Hepatocyte (in vitro differentiated cells): ENCODE results near the gene BAHCC1. TPM values are rescaled to one million over a fixed set of nuclear protein-coding genes. Genes with fewer than 3 reads are reported as not detected.

Experiments used
- DNase-seq: peaks from one replicate; pipeline ENCODE4 v3.0.0-alpha.2; 2016; ENCODE audit warnings: low spot score
- H2AFZ ChIP-seq: fragments of 200-600 bp; sonication (generic); 2 replicates; pipeline ENCODE4 v1.6.0; 2016; ENCODE audit warnings: antibody characterized with exemption, mild to moderate bottlenecking
- H3K27ac ChIP-seq: fragments of 200-600 bp; sonication (generic); 2 replicates; pipeline ENCODE4 v1.5.1; 2016; ENCODE audit warnings: mild to moderate bottlenecking
- H3K27me3 ChIP-seq: fragments of 200-600 bp; sonication (generic); 2 replicates; pipeline ENCODE4 v1.6.1; 2016
- H3K36me3 ChIP-seq: fragments of 200-600 bp; sonication (generic); replicated peaks from 2 replicates; pipeline ENCODE4 v1.5.1; 2016; ENCODE audit warnings: low read depth; ENCODE audit not compliant: insufficient read depth
- H3K4me1 ChIP-seq: fragments of 200-600 bp; sonication (generic); 2 replicates; pipeline ENCODE4 v1.5.1; 2016; ENCODE audit warnings: mild to moderate bottlenecking, moderate library complexity; ENCODE audit not compliant: insufficient read depth
- H3K4me2 ChIP-seq: fragments of 200-600 bp; sonication (generic); 2 replicates; pipeline ENCODE4 v1.6.0; 2016
- H3K4me3 ChIP-seq: fragments of 200-600 bp; sonication (generic); 2 replicates; pipeline ENCODE4 v1.5.1; 2016; ENCODE audit warnings: mild to moderate bottlenecking
- H3K79me2 ChIP-seq: fragments of 200-600 bp; sonication (generic); 2 replicates; pipeline ENCODE4 v1.6.0; 2017; ENCODE audit warnings: mild to moderate bottlenecking
- H3K9me2 ChIP-seq: fragments of 200-600 bp; sonication (generic); replicated peaks from 2 replicates; pipeline ENCODE4 v1.6.0; 2017; ENCODE audit warnings: mild to moderate bottlenecking; ENCODE audit not compliant: insufficient read depth
- H3K9me3 ChIP-seq: fragments of 200-600 bp; sonication (generic); 2 replicates; pipeline ENCODE4 v1.5.1; 2016; ENCODE audit warnings: low read depth, mild to moderate bottlenecking
- H4K20me1 ChIP-seq: fragments of 200-600 bp; sonication (generic); 2 replicates; pipeline ENCODE4 v1.6.0; 2016; ENCODE audit warnings: mild to moderate bottlenecking; ENCODE audit not compliant: insufficient read depth, poor library complexity, severe bottlenecking
- CTCF ChIP-seq: fragments of 200-600 bp; sonication (generic); IDR thresholded peaks from 2 replicates; pipeline ENCODE4 v1.5.1; 2016; ENCODE audit warnings: antibody characterized with exemption, mild to moderate bottlenecking; ENCODE audit not compliant: poor library complexity
- EZH2 ChIP-seq: fragments of 200-600 bp; sonication (generic); IDR thresholded peaks from 2 replicates; pipeline ENCODE4 v1.6.1; 2016; ENCODE audit warnings: antibody characterized with exemption, mild to moderate bottlenecking, borderline replicate concordance
- EZH2phosphoT487 ChIP-seq: fragments of 200-600 bp; sonication (generic); IDR thresholded peaks from one replicate; pipeline ENCODE4 v1.6.1; 2018; ENCODE audit warnings: antibody characterized with exemption, mild to moderate bottlenecking, low read depth, moderate library complexity; ENCODE audit not compliant: unreplicated experiment, severe bottlenecking
- WGBS: methylation state at CpG from one replicate; pipeline ENCODE4 v1.1.6; 2016; ENCODE audit warnings: low lambda C conversion rate; ENCODE audit errors: missing lambda C conversion rate; 5-methylcytosine and 5-hydroxymethylcytosine counted together
- polyA plus RNA-seq: library from polyadenylated mRNA; unstranded; fragments of >200 nt; fragmentation: Nextera tagmentation; extraction: Ambion mirVana; gene quantifications from 2 replicates; pipeline ENCODE4 v1.2.1, GENCODE V29; 2016
- total RNA-seq: library from RNA; depleted of rRNA; stranded (reverse); fragments of >200 nt; gene quantifications from 2 replicates; pipeline ENCODE4 v1.2.3, GENCODE V29; 2014

The BAHCC1 gene
- total and polyA plus RNA-seq, 2 experiments from 2014 or later: 6.4 to 6.6 TPM

- no peaks in the 10 kb centered on the region for H3K27me3 ChIP-seq
- peaks cover 44% of the 10 kb centered on the region for H3K4me1 ChIP-seq
- H3K27ac ChIP-seq: no peak overlapping the region
- DNase-seq: no peak
- no peaks in the 10 kb centered on the region for H3K79me2 ChIP-seq
- H4K20me1 ChIP-seq: no peaks in the 10 kb centered on the region
- WGBS: 90% methylated on average over 10 of the region's 10 CpGs
- no peak overlapping the region for H3K4me2 ChIP-seq
- no peaks in the 10 kb centered on the region for H3K36me3 ChIP-seq
- TF ChIP-seq CTCF (no peak), EZH2 (no peak), EZH2phosphoT487 (no peak)
- H3K4me3 ChIP-seq: no peak overlapping the region
- H3K9me3 ChIP-seq: no peaks in the 10 kb centered on the region
- no peaks in the 10 kb centered on the region for H3K9me2 ChIP-seq
- no peak overlapping the region for H2AFZ ChIP-seq
Measured at GRCh38 chr17:81432941-81433340, 37.7 kb downstream of the BAHCC1 start.

GRCh38 chr17:81433656-81434055 is 38.4 kb downstream of the BAHCC1 start:
- no peaks in the 10 kb centered on the region for H4K20me1 ChIP-seq
- H3K27me3 ChIP-seq: no peaks in the 10 kb centered on the region
- no peak overlapping the region for H3K4me3 ChIP-seq
- no peak overlapping the region for H3K27ac ChIP-seq
- peaks cover 44% of the 10 kb centered on the region for H3K4me1 ChIP-seq
- no peaks in the 10 kb centered on the region for H3K9me3 ChIP-seq
- H3K79me2 ChIP-seq: no peaks in the 10 kb centered on the region
- no peak overlapping the region for H2AFZ ChIP-seq
- H3K9me2 ChIP-seq: no peaks in the 10 kb centered on the region
- H3K4me2 ChIP-seq: no peak overlapping the region
- no peaks in the 10 kb centered on the region for H3K36me3 ChIP-seq
- no peak for DNase-seq
- WGBS: 92% methylated on average over 22 of the region's 24 CpGs
- TF ChIP-seq EZH2 (no peak), EZH2phosphoT487 (no peak), CTCF (no peak)

- Histone ChIP-seq H3K4me2 (no peak overlapping the region), H3K27me3 (no peaks in the 10 kb centered on the region), H2AFZ (no peak overlapping the region), H3K9me2 (no peaks in the 10 kb centered on the region), H3K27ac (no peak overlapping the region), H3K4me1 (peaks cover 41% of the 10 kb centered on the region), H3K4me3 (no peak overlapping the region), H3K79me2 (no peaks in the 10 kb centered on the region), H3K36me3 (no peaks in the 10 kb centered on the region), H3K9me3 (no peaks in the 10 kb centered on the region), H4K20me1 (no peaks in the 10 kb centered on the region)
- TF ChIP-seq EZH2phosphoT487 (no peak), CTCF (no peak), EZH2 (no peak)
- no peak for DNase-seq
- WGBS: 74% methylated on average over 14 of the region's 15 CpGs
Measured at GRCh38 chr17:81434072-81434471, 38.8 kb downstream of the BAHCC1 start.
